SHP77 treated with DMSO at 0.1 percent for 48 hours (cell line): ENCODE measurements around the gene CDK12.

ENCODE experiments used
- DNase-seq: peaks from one replicate; lab custom pipeline; 2025; lab: John Stamatoyannopoulos, UW

CDK12 gene

DNA sequence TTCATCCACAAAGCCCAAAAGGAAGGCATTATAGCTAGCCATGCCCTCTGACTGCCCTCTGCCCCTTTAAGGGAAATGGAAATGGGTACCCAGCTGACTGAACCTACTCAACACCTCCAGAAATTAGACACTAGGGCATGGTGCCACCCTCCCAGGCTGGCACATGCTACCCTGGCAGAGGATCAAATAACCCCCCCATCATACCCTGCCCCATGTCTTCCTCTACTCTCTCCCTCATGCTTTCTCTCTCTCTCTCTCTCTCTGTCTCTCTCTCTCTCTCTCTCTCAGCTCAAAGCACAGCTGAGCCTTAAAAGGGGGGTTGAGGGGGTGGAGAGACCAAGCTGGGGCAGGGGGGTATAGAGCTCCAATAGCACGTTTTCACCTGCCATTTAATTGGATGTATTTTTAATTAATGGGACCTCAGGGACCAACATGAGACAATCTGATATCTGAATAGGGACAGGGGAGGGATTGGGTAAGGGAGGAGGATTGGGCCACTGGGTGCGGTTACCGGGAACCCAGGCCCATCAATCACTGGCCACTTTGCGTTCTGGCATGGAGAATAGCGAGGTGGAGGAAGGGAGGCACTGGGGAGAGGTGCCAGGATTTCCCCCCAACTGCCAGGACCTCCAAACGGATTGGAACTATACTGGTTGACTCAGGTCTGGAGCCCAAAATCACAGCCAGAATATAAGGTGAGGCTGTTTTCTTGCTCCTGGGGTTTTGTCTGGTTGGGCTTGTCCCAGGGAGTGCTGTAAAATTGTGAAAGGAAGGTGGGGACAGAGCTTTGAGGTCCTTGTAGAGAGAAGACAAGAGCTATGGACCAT is 88.7 kb downstream of the CDK12 start:
- DNase-seq = no peak

DNA sequence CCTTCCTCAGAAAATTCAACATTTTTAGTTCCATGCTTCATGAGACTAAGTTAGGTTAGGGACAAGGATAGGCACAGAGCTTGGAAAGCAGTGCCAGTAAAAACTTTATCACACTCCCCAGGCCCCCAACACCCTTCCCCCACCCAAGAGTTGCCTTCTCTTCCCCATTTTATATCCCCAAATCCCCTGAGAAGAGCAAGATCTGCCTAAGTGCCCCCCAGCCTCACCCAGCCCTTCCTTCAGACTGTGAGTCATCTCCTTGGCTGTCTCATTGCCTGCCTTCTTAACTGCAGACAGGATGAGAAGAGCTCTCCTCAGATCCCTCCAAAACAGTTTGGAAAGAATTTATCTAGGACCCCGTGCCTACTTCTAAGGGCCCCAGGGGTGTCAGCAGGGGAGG is 90.6 kb downstream of the CDK12 start:
- no peak for DNase-seq

DNA sequence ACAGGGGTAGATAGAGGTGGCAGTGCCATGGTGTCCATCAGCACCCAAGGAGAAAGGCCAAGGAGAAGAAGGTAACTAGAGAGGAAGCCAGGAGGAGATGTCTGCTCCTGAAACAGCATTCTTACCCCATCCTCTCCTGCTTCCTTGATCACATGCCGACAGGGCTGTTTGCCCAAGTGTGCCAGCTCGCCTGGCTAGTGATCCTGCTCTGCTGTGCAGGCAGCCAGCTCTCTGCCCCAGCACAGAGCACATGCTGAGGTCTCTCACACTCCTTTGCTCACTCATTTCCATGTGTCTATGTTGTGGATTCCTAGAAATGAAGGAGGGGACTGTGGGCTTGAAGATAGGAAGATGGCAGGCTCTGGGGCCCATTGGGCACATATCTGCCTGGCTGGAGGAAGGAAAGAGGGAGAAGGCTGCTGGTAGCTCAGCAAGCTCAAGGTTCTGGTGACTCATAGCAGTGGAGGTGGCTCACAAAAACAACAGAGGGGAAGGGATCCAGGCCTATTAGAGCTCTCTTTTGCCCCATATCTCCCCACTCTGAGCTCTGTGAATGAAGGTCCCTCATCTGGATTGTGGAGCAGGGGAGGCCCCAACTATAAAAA is 92.2 kb downstream of the CDK12 start:
- DNase-seq = no peak

DNA sequence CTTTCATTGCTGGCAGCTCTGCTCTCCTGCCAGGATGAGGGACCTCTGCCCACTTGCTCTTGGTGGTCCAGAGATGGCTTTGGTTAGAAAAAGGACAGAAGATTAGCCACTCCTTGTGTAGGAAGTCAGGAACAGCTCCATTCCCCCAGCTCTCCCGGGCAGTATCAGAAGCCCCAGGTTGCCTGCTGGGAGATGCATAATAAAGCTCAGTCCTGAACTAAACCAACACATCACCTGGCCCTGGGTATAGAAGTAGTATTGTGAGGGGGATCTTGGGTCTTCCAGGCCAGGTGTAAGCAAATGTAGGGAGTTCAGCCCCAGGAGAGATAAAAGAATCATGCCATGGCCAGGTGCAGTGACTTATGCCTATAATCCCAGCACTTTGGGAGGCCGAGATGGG is 94.1 kb downstream of the CDK12 start:
- no peak for DNase-seq

DNA sequence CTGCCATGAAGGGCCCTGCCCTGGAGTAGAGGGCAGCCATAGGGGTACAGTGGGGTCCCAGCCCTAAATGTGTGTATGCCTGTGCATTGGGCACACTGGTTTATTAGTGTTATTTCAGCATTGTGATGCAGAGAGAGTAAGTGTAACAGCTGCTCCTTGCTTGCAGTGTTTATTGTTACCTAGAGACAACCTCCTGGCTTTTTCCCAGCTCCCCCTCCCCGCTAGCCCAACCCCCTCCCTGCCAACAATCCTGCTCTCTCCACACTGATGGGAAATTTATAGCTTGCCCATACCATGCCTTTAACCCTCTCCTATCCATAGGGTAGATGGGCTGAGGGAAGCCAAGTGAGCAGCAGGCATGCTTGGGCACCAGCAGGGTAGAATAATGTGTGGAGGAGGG is 95.1 kb downstream of the CDK12 start:
- no peak for DNase-seq

DNA sequence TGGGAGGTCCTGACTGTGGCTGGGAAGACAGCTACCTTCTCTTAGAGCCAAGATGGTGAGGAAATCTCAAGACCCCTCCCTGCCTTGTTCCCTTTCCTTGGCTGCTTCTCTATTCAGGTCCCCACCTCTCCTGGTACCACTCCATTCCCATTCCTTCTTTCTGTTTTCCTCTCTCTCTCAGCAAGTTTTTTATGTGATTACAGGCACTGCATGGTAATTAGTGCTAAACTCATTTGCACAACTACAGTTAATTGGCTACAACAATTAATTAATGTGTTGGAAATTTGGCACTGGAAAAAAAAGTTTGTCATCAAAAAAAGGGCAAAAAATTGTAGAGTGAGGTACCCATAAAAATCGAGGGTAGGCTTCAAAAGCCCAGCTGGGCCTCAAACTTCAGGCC is 101.1 kb downstream of the CDK12 start:
- no peak for DNase-seq

DNA sequence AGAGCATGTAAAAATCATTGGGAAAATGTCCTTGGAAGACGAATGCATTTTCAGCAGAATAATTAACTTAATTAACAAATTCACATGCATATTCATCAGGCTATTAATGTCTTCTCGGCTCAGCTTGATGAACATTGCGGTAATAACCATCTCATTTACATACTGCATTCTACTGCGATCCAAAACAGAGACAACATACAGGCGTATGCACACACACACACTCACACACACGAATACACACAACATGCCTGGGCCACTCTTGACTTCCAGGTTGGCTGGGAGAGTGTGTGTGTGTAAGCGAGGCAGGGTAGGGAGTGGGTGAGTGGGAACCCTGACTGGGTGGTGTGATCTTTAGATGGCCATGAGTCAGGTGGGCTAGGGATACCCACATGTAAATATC is 101.7 kb downstream of the CDK12 start:
- DNase-seq = no peak

DNA sequence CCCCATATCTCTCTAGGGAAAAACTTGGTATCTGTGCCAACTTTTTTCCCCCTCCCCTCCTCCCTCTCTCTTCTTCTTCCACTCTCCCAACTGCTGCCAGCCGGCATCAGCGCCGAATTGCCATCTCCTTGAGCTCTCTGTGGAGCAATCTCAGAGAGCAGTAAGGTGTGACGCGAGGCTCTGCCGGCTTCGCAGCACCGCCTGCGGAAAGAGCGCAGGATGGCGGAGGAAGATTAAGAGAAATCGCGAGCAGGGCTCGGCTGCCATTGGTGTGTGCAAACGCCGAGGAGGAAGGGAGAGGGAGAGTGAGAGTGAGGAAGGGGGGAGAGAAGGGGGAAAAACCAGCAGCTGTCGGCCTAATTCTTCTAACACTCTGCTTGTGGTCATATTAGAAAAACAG is 102.2 kb downstream of the CDK12 start:
- no peak for DNase-seq

DNA sequence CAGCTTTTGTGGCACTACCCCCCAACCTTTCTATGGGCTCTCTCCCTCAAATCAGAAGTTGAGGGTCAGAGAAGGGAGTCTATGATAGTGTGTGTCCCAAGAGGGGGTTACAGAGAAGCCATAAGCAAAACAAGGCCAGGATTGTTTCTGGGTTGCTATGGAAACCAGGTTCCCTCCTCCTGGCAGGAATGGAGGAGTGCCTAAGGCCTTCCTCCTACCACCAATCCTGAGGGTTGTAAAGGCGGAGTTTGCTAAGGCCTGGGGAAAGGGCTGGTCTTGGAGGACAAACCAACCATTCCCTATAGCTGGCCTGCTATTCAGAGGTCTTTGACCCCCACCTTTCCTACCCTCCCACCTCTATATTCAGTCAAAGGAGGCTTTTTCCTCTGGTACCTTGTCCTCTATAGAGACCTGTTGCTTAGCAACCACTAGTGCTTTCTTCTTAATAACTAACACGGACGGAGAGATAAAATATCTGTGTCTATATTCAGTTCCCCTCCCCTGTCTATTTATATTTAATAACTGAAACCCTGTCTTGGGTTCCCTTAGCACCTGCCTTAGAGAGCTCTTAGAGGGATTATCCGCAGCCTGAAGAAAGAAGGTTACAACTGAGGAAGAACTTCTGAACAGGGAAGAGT is 103.0 kb downstream of the CDK12 start:
- no peak for DNase-seq

DNA sequence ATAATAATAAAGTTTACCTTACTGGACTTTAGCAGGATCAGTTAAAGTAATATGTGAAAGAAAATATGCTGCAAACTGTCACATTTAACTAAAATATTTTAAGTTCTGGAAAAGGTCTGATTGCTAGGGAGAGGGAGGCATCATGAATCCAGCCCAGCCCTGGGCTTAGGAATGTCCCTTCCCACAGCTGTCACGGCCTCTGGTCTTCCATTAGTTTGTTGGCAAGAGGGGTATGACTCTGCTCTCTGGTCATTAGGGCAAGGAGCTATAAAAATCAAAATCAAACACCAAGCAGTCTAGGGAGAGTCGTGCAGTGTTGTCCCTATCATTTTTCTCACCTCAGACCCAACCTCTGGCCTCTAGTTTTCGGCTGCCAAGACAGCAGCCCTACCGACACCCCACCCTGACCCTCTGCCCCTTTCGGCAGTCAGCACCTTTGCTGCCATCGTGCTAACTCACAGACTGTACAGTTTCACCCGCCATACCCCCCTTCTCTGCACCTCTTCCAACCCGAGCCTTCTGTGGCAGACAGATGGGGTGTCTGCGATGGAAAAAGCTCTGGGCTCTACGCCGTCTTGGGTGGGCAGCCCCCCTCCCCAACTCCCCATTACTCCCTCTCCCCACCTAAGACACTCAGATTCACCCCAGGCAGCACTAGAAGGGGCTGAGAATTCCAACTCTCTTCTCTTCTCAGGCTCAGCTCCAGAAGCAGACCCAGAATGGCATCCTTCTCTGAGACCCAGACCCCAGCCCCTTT is 105.0 kb downstream of the CDK12 start:
- DNase-seq = no peak

DNA sequence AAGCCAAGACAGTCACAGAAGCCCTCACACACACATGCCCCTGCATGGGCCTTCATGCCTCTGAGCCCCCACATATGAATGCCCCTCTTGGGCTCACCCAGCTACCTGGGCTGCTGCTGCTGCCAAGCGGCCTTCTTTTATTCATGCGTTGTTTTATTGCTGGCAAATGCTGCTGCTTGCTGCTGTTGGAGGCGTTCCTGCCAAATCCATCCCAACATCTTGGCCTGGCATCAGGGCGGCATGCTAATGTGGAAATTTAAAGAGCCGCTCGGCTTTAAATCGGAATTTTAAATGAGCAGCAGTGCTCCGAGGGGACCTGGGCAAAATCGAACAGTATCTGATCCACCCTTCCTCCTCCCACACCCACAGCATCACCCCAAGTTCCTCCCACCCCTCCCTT is 107.4 kb downstream of the CDK12 start:
- DNase-seq = no peak

DNA sequence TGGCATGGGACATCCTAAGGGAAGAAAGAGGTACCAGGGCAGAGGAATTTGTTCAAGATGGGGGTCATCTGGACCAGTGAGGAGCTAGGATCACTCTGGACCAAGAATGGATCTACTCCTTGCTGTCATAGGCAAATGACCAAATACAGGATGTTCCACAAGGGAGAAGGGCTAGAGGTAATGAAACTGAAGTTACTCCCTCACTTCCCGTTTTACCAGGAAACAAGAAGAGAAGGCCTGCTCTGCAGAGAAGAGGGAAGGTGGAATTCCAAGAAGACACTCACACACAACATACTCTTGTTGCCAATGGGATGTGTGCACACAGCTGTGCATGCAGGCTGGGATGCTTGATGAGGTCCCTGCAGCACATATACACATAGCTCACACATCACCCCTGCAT is 107.8 kb downstream of the CDK12 start:
- no peak for DNase-seq

DNA sequence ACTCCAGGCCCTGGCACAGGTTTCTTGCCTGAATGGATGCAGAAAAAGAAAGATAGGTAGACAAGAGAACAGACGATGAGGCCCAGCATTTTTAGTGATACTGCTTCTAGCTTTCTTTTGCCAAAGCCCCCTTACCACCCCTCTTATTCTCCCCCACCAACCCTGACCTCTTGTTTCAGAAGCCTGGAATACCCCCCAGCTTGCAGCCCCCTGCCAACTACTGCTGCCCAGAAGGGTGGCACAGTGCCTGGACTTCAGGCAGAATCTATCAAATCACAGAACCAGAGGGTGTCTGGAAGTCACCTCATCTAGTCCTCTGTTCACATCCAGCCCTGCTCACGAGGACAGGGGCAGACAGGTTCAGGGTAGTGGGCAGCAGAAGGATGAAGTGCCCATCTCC is 110.8 kb downstream of the CDK12 start:
- no peak for DNase-seq

DNA sequence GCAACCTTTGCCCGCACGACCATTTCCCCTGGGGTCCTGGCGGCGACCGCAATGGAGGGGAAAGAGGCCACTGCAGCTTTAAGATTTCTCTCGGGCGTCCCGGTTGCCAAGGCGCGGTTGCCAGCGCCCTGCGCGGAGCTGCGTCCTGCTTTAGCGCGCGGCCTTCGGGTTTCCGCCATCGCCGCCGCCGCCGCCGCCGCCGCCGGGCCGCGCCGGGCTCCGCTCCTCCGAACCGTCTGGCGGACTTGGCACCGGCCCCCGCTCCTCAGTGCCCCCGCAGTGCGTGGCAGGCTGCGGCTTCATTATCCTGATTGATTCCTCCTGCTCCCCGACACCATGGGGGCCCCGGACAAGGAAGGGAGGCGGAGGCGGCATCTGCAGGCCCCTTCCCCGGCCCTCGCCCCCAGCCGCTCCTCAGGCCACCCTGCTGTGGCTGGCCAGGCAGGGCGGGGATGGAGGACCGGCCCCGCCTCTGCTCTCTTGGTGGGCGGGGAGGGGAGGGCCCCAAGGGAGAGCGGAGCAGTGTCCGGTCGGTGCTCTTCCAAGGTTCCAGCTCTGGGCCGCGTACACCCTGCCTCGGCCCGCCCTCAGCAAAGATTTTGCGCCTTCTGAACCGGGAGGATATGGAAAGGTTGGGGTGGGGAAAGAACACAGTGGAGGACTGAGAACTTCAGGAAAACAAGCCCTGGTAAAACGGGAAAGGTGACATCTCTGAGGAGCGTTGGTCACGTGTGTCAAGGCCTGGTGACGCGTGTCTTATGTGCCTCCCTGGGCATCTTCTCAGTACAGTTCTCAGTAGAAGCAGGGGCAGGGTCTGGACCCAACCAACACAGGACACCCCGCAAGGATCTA is 112.4 kb downstream of the CDK12 start:
- DNase-seq = peak; percentile 63

DNA sequence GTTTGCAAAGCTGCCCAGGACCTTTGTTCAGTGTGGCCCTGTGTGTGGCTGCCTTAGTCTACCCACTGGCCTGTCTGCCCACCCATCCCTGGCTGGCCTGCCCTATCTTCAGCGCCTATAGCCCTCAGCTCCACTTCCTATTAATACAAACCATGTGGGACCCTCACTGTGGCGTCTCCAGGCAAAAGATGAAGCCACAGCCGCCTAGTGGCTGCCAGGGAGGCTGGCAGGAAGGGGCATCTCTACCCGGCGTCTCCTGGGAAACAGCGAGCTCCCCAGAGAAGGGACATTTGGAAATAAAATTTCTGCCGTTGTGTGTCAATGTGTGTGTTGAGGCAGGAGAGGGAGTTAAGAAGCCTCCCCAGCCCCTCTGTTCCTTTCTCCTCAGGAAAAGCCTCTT is 114.9 kb downstream of the CDK12 start:
- DNase-seq = peak; percentile 38

DNA sequence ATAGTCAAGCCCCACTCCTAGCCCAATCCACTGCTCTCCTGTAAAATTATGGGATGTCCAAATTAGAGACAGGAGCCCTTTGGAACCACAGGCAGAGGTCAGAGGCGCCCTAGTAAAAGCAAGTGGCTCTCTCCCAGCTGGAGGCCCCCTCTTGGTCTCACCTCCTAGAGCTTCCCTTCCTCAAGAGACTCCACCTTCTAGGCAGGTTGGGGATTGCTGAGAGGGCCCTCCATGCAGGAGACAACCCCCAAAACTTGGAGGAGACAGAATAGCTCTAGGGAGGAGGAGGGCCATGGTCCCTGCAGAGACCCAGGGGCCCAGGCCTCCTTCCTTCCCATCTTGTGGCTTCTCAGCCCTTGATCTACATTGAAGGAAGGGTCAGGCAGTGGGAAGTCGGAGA is 117.0 kb downstream of the CDK12 start:
- no peak for DNase-seq

DNA sequence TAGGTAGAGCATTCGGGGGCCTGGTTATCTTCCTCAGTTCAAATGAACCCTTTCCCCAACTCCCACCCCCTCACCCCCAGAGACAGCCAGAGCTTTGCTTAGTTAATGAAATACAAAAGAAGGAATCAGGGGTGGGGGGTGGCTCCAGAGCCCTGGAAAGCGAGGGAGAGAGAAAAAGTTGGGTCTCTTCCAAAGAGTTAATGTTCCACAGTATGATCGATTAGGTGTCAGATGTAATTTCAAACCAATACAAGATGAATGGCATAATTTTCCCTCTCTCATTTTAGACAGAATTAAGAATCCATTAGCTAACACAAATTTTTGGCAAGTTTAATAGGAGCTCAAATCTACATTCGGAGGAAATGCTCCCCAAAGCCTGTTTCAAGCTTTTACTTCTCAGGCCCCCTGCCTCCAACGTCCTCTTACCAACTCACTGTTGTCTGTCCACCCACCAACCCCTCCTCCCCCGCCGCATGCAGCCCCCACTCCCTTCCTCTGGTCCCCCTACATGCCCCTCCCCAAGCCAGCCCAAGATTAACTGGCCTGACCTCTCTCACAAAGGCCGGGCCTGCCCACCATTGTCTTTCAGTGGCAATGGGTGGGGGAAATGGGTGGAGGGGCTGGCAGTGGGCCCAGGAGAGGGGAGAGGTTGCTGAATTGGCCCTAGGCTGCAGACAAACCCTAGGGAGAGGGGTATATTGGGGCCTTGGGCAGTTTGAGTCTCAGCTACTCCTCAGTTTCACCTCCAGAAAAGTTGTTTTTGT is 118.2 kb downstream of the CDK12 start:
- DNase-seq = no peak

DNA sequence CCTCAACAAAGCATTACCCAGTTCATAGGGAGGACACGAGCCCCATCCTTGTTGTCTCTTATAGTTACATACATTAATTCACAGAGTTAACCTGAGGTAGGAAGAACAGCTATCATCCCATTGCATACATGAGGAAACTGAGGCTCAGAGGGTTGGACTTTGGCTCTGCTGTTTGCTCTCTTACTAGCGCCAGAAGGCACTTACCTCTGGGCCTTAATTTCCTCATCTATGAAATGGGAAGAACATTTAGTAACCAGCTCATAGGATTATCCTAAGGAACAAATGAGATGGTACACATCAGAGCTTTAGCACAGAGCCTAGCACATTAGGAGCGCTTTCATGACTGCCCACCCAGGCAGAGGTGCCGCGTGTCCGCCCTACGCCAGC is 118.8 kb downstream of the CDK12 start:
- DNase-seq = no peak

DNA sequence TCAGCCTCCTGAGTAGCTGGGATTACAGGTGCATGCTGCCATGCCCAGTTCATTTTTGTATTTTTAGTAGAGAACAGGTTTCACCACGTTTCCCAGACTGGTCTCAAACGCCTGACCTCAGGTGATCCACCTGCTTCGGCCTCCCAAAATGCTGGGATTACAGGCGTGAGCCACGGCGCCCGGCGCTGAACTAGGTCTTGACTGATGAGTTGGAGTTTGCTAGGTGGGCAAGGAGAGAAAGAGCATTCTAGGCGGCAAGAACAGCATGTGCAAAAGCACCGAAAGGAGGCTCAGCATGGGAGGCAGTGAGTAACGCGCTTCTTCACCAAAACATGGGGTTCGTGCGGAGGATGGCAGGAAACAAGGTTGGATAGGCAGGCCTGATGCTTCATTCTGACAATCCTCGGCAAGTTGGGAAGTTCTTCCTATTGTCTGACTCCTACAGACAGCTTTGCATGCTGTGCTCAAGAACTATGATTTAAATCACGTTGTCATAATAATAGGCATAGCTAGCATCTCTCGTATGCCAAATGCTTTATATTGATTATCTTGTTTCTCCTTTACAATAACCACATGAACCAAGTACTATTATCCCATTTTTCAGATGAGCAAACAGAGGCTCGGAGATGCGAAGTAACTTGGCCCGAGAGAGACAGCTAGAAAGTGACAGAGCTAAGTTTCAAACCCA is 119.9 kb downstream of the CDK12 start:
- DNase-seq = no peak

DNA sequence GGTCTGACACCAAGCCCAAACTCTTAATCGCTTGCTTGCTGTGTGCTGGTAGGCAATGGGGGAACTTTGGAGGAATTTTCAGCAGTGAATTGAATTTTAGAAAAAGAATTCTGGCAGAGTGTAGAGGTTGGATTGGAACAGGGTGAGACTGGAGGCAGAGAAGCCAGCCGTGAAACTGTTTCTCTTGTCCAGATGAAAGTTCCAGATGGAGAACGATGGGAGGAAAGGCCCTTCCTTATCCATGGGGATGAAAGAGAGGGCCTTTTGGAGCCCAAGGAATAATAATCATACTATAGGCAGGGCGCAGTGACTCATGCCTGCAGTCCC is 120.4 kb downstream of the CDK12 start:
- DNase-seq = no peak

DNA sequence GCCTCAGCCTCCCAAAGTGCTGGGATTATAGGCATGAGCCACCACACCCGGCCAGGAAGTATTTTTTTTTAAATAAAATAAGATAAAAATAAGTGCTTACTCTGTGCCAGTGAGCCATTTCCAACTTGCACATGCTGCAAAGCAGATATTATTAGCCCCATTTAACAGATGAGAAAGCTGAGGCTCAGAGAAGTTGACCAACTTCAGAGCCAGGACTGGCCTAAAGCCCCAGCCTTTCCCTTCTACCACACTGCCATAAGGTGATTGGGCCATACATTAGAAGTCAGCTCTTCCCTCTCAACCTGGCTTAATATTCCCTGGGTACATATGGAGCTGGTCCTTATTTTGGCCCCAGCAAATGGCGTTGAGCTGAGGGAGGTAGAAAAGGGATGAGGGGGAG is 121.4 kb downstream of the CDK12 start:
- DNase-seq = no peak
